Pancreas (tissue), 10 donors: ENCODE data around the gene ZBED5. TPM values are rescaled to one million over a fixed set of nuclear protein-coding genes. Genes with fewer than 3 reads are reported as not detected.

ENCODE experiments used
- ATAC-seq, 4 donors: fragments of 200-7000 bp; cut with Tn5 transposase; one replicate each; pipeline versions ENCODE4 v1.8.0 to v1.9.1; 2020; ENCODE audit warnings: mild to moderate bottlenecking in 4 of 4, moderate library complexity in 4 of 4
- DNase-seq, 6 donors: peaks; one replicate each; pipeline ENCODE4 v3.0.0-alpha.2; 2020
- FAIRE-seq: peaks from 2 replicates; lab custom pipeline; 2012; peaks lifted over from hg19 to GRCh38; lab: Jason Lieb, UNC
- H3K27ac ChIP-seq, 4 donors: fragments of 200-600 bp; sonication (generic); 1 replicate in 3 of 4; 2 replicates in 1 of 4; pipeline versions ENCODE4 v1.5.0 to v1.8.0; 2020
- H3K27me3 ChIP-seq, 4 donors: fragments of 200-600 bp; one replicate each; pipeline ENCODE4 v1.8.0; 2021
- H3K36me3 ChIP-seq, 3 donors: fragments of 200-600 bp; sonication (generic) in 1 of 3; one replicate each; pipeline versions ENCODE4 v1.5.0 to v1.8.0; 2020 to 2021
- H3K4me1 ChIP-seq, 3 donors: fragments of 200-600 bp; one replicate each; pipeline ENCODE4 v1.8.0; 2021
- H3K4me3 ChIP-seq, 4 donors: fragments of 200-600 bp; sonication (generic) in 2 of 4; one replicate each; pipeline versions ENCODE4 v1.5.0 to v1.8.0; 2020 to 2021
- H3K9me3 ChIP-seq, 4 donors: fragments of 200-600 bp; one replicate each; pipeline ENCODE4 v1.8.0; 2021
- WGBS, 2 donors: extraction: QIAGEN DNeasy Blood & Tissue Kit; methylation state at CpG; one replicate each; pipeline ENCODE4 v1.1.7; 2013; 5-methylcytosine and 5-hydroxymethylcytosine counted together
- intact Hi-C, 3 donors: fragments of 100-400 bp; cut with DNase I; formaldehyde crosslinking; loops; one replicate each; pipeline versions ENCODE4 v1.11.1 to v1.14.2; 2022
- polyA plus RNA-seq, 2 donors: library from polyadenylated mRNA; stranded (reverse); fragments of 200-250 nt; gene quantifications; one replicate each; pipeline ENCODE4 v1.2.3, GENCODE V29; 2013
- total RNA-seq, 6 donors: library from RNA; stranded (reverse); fragmentation: NEBNext Ultra II Directional in 4 of 6; extraction: Animal tissue kit (Norgen Biotek cat#: 25700) in 4 of 6; gene quantifications; one replicate each; pipeline versions ENCODE4 v1.2.1 to v1.2.4, GENCODE V29; 2021 to 2023
- TF ChIP-seq, protein P1 (sequence below), 4 donors: fragments of 200-600 bp; sonication (generic) in 3 of 4; IDR thresholded peaks; one replicate each; pipeline versions ENCODE4 v1.5.0 to v1.8.0; 2021; ENCODE audit warnings: antibody characterized with exemption in 4 of 4
- donor health status: healthy with polysubstance abuse.
- donor health status: DM: no; HTN: no; CAD: no; lungs with moderate emphysema.
- donor health status: DM: no; HTN: no; CAD: no.
- donor health status: control.
- donor health status: control.
- donor health status: Bipolar disorder and iron deficiency.
- donor health status: DM: yes; HTN: yes; CAD: no.
- donor health status: DM: no; HTN: no; CAD: no.
- donor health status: DM: no; HTN: no; CAD: no.
- donor health status: DM: yes; HTN: yes; CAD: no.

Gene ZBED5
- total and polyA plus RNA-seq, 8 donors: 12.1 to 49.3 (median 19.7) TPM

DNA sequence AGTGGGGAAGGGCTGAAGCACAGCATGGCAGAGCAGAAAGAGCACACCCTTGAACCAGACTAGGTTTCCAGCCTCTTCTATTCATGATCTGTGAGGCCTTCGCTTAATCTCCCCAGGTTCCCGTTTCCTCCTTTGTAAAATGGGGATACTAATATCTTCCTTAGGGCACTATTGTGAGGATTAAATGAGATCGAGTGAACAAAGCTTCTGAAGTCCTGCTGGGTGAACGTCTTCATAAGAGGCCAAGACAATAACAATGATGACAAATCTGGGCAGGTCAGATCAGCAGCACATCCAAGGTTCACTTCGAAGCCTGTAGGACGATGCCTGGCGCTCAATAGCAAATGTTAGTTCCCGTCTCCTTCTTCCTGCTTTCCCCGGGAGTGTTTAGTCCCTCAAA lies 38.6 kb upstream of the ZBED5 start:
- Histone ChIP-seq H3K4me1 (peaks cover 0 to 8% (median 0%) of the 10 kb centered on the region in 3 donors), H3K9me3 (no peaks in the 10 kb centered on the region), H3K27ac (no peak overlapping the region), H3K4me3 (no peak overlapping the region), H3K36me3 (no peaks in the 10 kb centered on the region), H3K27me3 (no peaks in the 10 kb centered on the region)
- DNase-seq: no peak
- 85 to 88% methylated on average over 9 of the region's 9 CpGs for WGBS, 2 donors
- TF ChIP-seq, protein P1, sequence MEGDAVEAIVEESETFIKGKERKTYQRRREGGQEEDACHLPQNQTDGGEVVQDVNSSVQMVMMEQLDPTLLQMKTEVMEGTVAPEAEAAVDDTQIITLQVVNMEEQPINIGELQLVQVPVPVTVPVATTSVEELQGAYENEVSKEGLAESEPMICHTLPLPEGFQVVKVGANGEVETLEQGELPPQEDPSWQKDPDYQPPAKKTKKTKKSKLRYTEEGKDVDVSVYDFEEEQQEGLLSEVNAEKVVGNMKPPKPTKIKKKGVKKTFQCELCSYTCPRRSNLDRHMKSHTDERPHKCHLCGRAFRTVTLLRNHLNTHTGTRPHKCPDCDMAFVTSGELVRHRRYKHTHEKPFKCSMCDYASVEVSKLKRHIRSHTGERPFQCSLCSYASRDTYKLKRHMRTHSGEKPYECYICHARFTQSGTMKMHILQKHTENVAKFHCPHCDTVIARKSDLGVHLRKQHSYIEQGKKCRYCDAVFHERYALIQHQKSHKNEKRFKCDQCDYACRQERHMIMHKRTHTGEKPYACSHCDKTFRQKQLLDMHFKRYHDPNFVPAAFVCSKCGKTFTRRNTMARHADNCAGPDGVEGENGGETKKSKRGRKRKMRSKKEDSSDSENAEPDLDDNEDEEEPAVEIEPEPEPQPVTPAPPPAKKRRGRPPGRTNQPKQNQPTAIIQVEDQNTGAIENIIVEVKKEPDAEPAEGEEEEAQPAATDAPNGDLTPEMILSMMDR (IDR thresholded peaks at IDR 0.05): no peak
- no peak for ATAC-seq
- no peak for FAIRE-seq
- intact Hi-C loops: no loop called here

DNA sequence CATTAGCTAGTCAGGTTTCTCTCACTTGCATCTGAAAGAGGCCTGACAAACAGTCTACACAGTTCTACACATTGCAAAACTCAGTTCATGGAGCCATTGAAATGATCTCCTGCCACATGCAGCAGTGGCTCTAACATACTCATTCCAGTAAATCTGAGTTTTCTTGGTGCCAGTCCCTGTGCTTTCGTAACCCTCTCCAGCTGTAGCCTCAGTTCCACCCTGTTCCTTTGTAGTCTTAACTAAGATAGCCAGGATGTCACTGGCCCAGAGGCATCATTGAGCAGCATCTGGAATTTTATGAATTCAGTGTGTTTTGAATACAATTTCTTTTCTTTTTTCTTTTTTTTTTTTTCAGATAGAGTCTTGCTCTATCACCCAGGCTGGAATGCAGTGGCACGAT lies 37.4 kb upstream of the ZBED5 start:
- FAIRE-seq (no peak), DNase-seq (no peak), ATAC-seq (no peak)
- intact Hi-C loops: no loop called here
- TF ChIP-seq, protein P1 (IDR thresholded peaks at IDR 0.05): no peak
- Histone ChIP-seq H3K4me3 (no peak overlapping the region), H3K4me1 (peaks cover 0 to 4% (median 0%) of the 10 kb centered on the region in 3 donors), H3K9me3 (no peaks in the 10 kb centered on the region), H3K27ac (no peak overlapping the region), H3K36me3 (no peaks in the 10 kb centered on the region), H3K27me3 (no peaks in the 10 kb centered on the region)
- WGBS, 2 donors: 96 to 99% methylated on average over 2 of the region's 2 CpGs

- no peak for FAIRE-seq
- H3K4me1 ChIP-seq: peaks cover 0 to 3% (median 0%) of the 10 kb centered on the region in 3 donors
- H3K36me3 ChIP-seq: no peaks in the 10 kb centered on the region
- no peak overlapping the region for H3K27ac ChIP-seq
- H3K9me3 ChIP-seq: no peaks in the 10 kb centered on the region
- H3K4me3 ChIP-seq: no peak overlapping the region
- DNase-seq: no peak
- WGBS, 2 donors: 91 to 95% methylated on average over 1 of the region's 1 CpG
- no peak for ATAC-seq
- TF ChIP-seq, protein P1 (IDR thresholded peaks at IDR 0.05): no peak
- intact Hi-C loops: no loop called here
- H3K27me3 ChIP-seq: no peaks in the 10 kb centered on the region
Measured at GRCh38 chr11:10894666-10895065, 36.8 kb upstream of the ZBED5 start.

DNA sequence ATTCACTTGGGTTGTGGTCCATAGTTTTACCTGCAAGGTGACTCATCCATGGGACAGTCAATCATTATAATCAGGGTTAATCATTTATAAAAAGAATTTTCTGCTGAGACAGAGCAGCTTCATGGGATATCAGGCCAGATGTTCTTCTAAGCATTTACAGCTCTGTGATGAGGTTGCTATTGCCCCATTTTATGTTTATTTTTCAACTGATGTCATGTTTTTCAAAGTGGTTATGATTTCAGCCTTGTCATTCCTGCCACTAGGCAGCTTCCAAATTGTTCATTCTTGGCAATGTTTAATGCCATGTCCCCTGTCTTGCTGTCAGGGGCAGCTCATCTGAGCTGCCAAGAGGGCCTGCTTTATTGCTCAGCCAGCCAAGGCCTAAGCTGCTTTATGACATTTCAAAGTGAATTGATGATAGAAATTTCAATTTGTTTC lies 35.9 kb upstream of the ZBED5 start:
- DNase-seq (no peak), FAIRE-seq (no peak), ATAC-seq (peak; percentile 50 to 87 (median 78))
- Histone ChIP-seq H3K27ac (peak overlapping the region in 1 of 4 donors; percentile 7), H3K27me3 (no peaks in the 10 kb centered on the region), H3K4me3 (no peak overlapping the region), H3K4me1 (no peaks in the 10 kb centered on the region), H3K9me3 (no peaks in the 10 kb centered on the region), H3K36me3 (no peaks in the 10 kb centered on the region)
- intact Hi-C loops: no loop called here
- TF ChIP-seq, protein P1 (IDR thresholded peaks at IDR 0.05): no peak

DNA sequence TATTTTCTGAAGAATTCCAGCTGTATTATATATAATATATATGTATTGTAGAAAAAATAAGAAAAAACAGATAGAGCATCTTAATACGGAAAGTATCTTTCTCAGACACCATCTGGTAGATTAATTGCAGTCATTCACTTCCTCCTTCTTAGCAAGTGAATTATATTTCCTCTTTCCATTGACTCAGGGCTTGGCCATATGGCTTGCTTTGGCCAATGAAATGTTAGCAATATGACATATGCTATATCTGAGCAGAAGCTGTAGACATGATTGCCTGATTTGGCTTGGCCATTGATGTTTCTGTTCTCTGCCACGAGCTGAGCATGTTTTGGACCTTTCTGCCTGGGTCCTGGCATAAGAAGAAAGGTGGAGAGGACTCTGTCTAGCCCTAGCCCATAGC lies 34.4 kb upstream of the ZBED5 start:
- H3K27me3 ChIP-seq: no peaks in the 10 kb centered on the region
- FAIRE-seq (no peak), ATAC-seq (no peak), DNase-seq (no peak)
- no peak overlapping the region for H3K27ac ChIP-seq
- no peaks in the 10 kb centered on the region for H3K36me3 ChIP-seq
- H3K4me3 ChIP-seq: no peak overlapping the region
- 63 to 74% methylated on average over 2 of the region's 2 CpGs for WGBS, 2 donors
- intact Hi-C loops: no loop called here
- H3K9me3 ChIP-seq: no peaks in the 10 kb centered on the region
- no peaks in the 10 kb centered on the region for H3K4me1 ChIP-seq
- TF ChIP-seq, protein P1 (IDR thresholded peaks at IDR 0.05): no peak
